Measurements from ENCODE around the gene LRRC37A3.
"Not testable (repeated sequence)": the region's sequence is repeated elsewhere in the genome, so short reads cannot be mapped to it uniquely, and the experiment has no call there.

DNA sequence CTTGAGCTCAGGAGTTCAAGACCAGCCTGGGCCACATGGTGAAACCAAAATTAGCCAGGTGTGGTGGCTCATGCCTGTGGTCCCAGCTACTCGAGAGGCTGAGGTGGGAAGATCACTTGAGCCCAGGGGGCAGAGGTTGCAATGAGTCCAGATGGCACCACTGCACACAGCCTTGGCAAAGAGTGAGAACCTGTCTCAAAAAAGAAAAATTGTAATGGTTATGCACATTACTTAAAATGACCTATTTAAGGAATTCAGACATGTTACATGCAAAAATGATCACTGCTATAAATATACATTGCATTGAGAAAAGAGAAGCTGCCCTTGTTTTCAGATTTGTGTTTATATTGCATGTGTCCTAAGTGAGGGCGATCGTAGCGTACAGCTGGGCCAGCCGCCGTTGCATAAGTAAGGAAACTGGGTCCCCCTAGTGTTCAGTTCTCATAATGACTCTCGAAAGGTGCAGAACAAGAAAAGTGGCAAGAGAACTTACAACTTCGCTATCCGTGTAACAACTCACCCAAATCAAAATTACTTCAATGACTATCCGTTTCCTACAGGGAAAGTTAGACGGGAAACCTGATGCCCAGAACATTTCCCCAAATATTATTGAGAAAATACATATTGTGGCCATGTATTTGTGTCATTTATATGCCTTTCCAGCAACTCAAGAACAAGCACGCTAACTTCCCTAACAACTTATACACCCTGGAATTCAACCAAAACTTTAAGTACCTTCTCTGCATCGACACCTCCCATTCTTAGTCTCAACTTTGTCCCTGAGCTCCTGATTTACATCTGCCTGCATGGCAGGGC, 42.5 kb upstream of the LRRC37A3 start:
- TF ChIP-seq, protein P1, sequence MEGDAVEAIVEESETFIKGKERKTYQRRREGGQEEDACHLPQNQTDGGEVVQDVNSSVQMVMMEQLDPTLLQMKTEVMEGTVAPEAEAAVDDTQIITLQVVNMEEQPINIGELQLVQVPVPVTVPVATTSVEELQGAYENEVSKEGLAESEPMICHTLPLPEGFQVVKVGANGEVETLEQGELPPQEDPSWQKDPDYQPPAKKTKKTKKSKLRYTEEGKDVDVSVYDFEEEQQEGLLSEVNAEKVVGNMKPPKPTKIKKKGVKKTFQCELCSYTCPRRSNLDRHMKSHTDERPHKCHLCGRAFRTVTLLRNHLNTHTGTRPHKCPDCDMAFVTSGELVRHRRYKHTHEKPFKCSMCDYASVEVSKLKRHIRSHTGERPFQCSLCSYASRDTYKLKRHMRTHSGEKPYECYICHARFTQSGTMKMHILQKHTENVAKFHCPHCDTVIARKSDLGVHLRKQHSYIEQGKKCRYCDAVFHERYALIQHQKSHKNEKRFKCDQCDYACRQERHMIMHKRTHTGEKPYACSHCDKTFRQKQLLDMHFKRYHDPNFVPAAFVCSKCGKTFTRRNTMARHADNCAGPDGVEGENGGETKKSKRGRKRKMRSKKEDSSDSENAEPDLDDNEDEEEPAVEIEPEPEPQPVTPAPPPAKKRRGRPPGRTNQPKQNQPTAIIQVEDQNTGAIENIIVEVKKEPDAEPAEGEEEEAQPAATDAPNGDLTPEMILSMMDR (IDR thresholded peaks at IDR 0.05; ENCODE audit: insufficient read depth, low read depth, low read length) = peak; percentile 61
- TF ChIP-seq EZH2 (IDR thresholded peaks at IDR 0.05; ENCODE audit: insufficient read depth, low read length) = not testable (repeated sequence)

Measured in astrocyte (in vitro differentiated cells and primary cell).